Subcutaneous abdominal adipose tissue (tissue), 5 donors: ENCODE measurements around the gene RPA1.

Experiments
- H3K27ac ChIP-seq: one replicate; pipeline ENCODE4 v1.7.0; 2013; ENCODE audit warnings: low read depth, mild to moderate bottlenecking, inconsistent platforms, low read length, moderate library complexity
- H3K27me3 ChIP-seq, 5 donors: one replicate each; pipeline ENCODE4 v1.7.0; 2013; ENCODE audit warnings: low read length in 5 of 5, inconsistent platforms in 1 of 5; ENCODE audit not compliant: control insufficient read depth in 5 of 5, insufficient read depth in 4 of 5
- H3K36me3 ChIP-seq, 5 donors: one replicate each; pipeline ENCODE4 v1.7.0; 2013; ENCODE audit warnings: low read length in 5 of 5; ENCODE audit not compliant: control insufficient read depth in 5 of 5, insufficient read depth in 5 of 5
- H3K4me1 ChIP-seq, 5 donors: one replicate each; pipeline ENCODE4 v1.7.0; 2013; ENCODE audit warnings: low read length in 5 of 5, mild to moderate bottlenecking in 3 of 5, moderate library complexity in 1 of 5; ENCODE audit not compliant: control insufficient read depth in 5 of 5, insufficient read depth in 5 of 5
- H3K4me3 ChIP-seq, 5 donors: one replicate each; pipeline ENCODE4 v1.7.0; 2013; ENCODE audit warnings: low read length in 5 of 5, low read depth in 1 of 5
- H3K9ac ChIP-seq, 5 donors: one replicate each; pipeline ENCODE4 v1.7.0; 2013; ENCODE audit warnings: low read length in 5 of 5, mild to moderate bottlenecking in 4 of 5, moderate library complexity in 3 of 5
- H3K9me3 ChIP-seq, 5 donors: one replicate each; pipeline ENCODE4 v1.7.0; 2013; ENCODE audit warnings: low read length in 5 of 5; ENCODE audit not compliant: control insufficient read depth in 5 of 5
- donor health status: healthy.
- donor health status: healthy.
- donor health status: healthy.
- donor health status: healthy.
- donor health status: healthy.

The RPA1 gene

DNA sequence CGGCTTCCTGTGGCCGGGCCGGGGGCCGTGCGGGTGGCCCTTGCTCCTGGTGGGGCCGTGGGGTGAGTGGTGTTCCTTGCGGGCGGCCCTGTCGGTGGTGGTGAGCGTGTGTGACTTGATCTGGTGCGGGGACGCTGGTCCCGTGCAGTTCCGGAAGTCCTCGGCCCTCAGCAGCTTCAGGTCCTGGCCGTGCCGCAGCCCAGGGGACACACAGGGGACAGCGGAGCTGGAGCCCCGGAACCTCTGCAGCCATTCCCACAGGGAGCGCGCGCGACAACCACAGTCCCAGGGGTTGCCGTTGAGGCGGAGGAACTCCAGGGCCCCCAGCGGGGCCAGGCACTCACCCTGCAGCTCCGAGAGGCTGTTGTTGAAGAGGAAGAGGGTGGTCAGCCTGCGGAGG lies 107.0 kb downstream of the RPA1 start:
- Histone ChIP-seq H3K27ac (no peak overlapping the region), H3K36me3 (peaks cover 0 to 12% (median 6%) of the 10 kb centered on the region in 5 donors), H3K9me3 (no peaks in the 10 kb centered on the region), H3K4me1 (peaks cover 0 to 6% (median 3%) of the 10 kb centered on the region in 5 donors), H3K9ac (no peak overlapping the region), H3K4me3 (no peak overlapping the region), H3K27me3 (no peaks in the 10 kb centered on the region)

GRCh38 chr17:1937461-1937860 lies 107.7 kb downstream of the RPA1 start:
- Histone ChIP-seq H3K9ac (no peak overlapping the region), H3K9me3 (no peaks in the 10 kb centered on the region), H3K4me1 (peaks cover 0 to under 1% (median 0%) of the 10 kb centered on the region in 5 donors), H3K27ac (no peak overlapping the region), H3K27me3 (no peaks in the 10 kb centered on the region), H3K4me3 (no peak overlapping the region), H3K36me3 (peaks cover 0 to 12% (median 6%) of the 10 kb centered on the region in 5 donors)

- Histone ChIP-seq H3K27ac (no peak overlapping the region), H3K4me1 (no peaks in the 10 kb centered on the region), H3K9ac (peak overlapping the region in 1 of 5 donors; percentile 17), H3K4me3 (no peak overlapping the region), H3K27me3 (no peaks in the 10 kb centered on the region), H3K36me3 (peaks cover 0 to 12% (median 6%) of the 10 kb centered on the region in 5 donors), H3K9me3 (no peaks in the 10 kb centered on the region)
These were observed 110.4 kb downstream of the RPA1 start for GRCh38 chr17:1939981-1940809.

DNA sequence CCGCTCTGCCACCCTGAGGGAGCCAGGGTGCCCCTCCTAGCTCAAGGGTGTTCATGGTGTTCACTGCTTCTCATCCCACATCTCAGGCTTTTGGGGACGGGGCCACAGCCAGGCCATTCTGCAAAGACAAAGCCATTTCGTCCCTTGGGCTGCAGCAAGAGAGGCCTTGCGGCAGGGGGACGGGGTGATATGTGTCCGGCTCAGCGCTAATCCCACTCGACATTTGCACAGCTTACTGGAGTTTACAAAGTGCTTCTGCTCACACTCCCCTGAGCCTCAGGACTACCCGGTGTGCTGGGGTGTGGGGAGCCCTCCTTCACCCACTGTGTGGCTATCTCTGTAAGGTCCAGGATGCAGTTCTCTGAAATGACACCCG lies 111.0 kb downstream of the RPA1 start:
- no peaks in the 10 kb centered on the region for H3K27me3 ChIP-seq
- no peak overlapping the region for H3K27ac ChIP-seq
- H3K9ac ChIP-seq = no peak overlapping the region
- no peak overlapping the region for H3K4me3 ChIP-seq
- no peaks in the 10 kb centered on the region for H3K4me1 ChIP-seq
- no peaks in the 10 kb centered on the region for H3K9me3 ChIP-seq
- peaks cover 0 to 12% (median 6%) of the 10 kb centered on the region in 5 donors for H3K36me3 ChIP-seq

DNA sequence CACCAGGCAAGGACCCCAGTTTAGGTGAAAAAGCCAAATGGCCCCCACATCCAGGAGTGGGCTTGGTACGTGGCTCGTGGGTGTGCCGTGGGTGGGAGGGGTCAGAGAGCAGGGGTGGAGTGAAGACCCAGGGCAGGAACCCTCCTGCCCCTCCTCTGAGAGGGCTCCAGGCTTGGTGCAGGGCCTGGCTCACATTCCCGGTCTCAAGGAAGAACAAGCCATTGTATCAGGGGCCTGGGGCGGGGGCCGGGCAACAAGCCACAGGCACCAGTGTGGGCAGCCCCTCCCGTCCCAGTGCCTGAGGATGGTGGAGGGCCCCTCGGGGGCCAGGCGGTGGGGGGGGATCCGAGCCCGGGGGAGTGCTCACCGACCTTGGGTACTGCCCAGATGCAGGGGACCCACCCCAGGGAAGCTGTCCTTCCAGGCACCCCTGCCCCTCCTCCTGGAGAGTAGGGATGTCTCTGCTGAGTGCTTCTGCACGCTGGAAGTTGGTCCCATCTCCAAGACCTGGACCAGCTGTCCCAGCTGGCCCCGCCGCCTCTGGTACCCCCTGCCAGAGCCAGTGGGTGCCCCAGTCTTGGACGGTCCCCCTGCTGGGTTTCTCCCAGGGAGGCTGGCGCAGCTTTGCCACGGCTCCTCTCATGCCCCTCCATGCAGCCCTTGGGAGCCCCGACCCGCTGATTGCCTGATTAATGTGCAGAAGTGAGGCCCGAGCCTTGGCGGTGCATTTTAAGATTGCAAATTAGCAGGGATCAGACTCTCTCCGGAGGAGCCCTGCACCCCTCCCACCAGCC lies 111.7 kb downstream of the RPA1 start:
- H3K9ac ChIP-seq = no peak overlapping the region
- H3K4me3 ChIP-seq = no peak overlapping the region
- no peak overlapping the region for H3K27ac ChIP-seq
- H3K4me1 ChIP-seq = no peaks in the 10 kb centered on the region
- H3K36me3 ChIP-seq = peaks cover 0 to 8% (median 4%) of the 10 kb centered on the region in 5 donors
- H3K9me3 ChIP-seq = no peaks in the 10 kb centered on the region
- no peaks in the 10 kb centered on the region for H3K27me3 ChIP-seq

- Histone ChIP-seq H3K9ac (no peak overlapping the region), H3K27me3 (no peaks in the 10 kb centered on the region)
These were observed 112.2 kb downstream of the RPA1 start for GRCh38 chr17:1942066-1942365.

DNA sequence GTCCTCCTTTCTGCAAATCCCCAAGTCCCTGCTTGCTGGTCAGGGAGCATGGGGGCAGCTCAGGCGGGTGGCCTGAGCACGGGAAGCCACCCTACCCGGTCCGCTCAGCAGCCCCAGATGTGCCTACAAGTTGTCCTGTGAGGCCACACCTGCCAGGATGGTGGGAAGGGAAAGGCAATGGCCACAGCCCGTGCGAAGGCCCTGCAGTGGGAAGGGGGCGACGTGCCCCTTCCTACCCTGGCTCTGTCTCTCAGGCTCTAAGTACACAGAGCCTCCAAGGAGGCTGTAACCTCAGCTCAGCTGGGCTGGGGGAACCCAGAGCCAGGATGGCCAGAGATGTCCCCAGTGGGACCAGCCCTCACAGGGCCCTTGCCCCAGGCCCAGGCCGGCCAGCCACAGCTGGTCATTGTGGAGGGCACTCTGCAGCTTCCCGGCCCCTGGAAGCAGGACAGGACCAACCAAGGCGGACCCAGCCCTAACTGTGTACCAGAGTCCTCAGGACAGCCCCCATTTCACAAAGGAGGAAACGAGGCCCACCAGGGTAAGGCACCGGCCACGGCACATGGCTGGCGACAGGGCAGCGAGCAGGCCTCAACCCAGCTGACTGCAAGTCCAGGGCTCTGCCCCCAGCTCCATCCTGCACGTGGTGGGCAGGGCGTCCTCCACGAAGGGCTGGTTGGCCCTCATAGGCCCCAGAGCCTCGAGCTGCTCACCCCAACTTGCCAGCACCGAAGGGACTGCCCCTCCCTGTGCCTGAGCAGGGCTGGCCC lies 113.0 kb downstream of the RPA1 start:
- no peaks in the 10 kb centered on the region for H3K36me3 ChIP-seq
- H3K4me1 ChIP-seq = no peaks in the 10 kb centered on the region
- H3K27ac ChIP-seq = no peak overlapping the region
- H3K4me3 ChIP-seq = no peak overlapping the region
- no peak overlapping the region for H3K9ac ChIP-seq
- H3K9me3 ChIP-seq = no peaks in the 10 kb centered on the region
- no peaks in the 10 kb centered on the region for H3K27me3 ChIP-seq

More at GRCh38 chr17:1942066-1942365, 112.2 kb downstream of the RPA1 start:
- no peaks in the 10 kb centered on the region for H3K9me3 ChIP-seq
- peaks cover 0 to 4% (median 4%) of the 10 kb centered on the region in 5 donors for H3K36me3 ChIP-seq
- no peak overlapping the region for H3K4me3 ChIP-seq
- H3K4me1 ChIP-seq = no peaks in the 10 kb centered on the region
- H3K27ac ChIP-seq = no peak overlapping the region

DNA sequence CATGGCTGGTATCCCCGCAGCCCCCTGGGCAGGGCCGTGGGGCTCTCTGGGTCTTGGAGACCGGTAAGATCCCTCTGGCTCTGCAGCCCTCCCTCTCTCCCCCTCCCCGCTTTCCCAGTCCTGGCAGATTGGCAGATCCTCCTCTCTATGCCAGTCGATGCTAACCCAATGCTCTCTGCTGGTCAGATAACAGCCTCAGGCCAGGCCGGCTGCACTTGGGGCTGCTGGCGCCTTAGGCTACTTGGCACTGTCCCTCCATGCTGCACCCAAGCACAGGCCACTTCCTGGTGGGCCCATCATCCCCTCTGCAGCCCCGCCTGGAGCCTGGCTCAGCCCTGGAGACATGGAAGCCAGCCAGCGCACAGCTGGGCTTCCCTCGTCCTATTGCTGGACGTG lies 113.6 kb downstream of the RPA1 start:
- no peak overlapping the region for H3K9ac ChIP-seq
- no peak overlapping the region for H3K27ac ChIP-seq
- H3K4me3 ChIP-seq = no peak overlapping the region
- no peaks in the 10 kb centered on the region for H3K27me3 ChIP-seq
- no peaks in the 10 kb centered on the region for H3K4me1 ChIP-seq
- H3K36me3 ChIP-seq = no peaks in the 10 kb centered on the region
- no peaks in the 10 kb centered on the region for H3K9me3 ChIP-seq

DNA sequence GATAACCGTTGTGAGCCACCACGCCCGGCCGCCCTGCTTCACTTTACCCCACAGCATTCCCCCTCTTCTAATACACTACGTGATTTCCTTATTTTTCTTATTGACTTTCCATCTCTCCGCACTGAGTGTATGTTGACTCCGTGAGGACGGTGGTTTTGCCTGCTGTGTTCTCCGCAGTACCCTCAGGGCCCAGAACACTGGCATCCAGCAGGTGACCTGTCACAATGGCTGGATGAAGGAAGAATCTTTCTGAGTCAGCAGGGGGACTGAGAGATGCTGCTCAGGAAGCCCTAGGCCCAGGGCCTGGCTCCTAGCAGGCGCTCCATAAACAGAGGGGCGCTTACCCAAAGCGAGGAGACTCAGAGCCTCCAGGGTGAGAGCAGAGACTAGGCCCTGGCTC lies 115.8 kb downstream of the RPA1 start:
- no peak overlapping the region for H3K27ac ChIP-seq

More for the DNA sequence above, 115.8 kb downstream of the RPA1 start:
- no peaks in the 10 kb centered on the region for H3K9me3 ChIP-seq
- no peak overlapping the region for H3K4me3 ChIP-seq
- H3K9ac ChIP-seq = no peak overlapping the region
- no peaks in the 10 kb centered on the region for H3K36me3 ChIP-seq
- H3K27me3 ChIP-seq = no peaks in the 10 kb centered on the region
- H3K4me1 ChIP-seq = no peaks in the 10 kb centered on the region
